Activated T-cell treated with anti-CD3 and anti-CD28 coated beads for 4 hours (primary cell): ENCODE results near the gene ZNF92.
A peak's percentile ranks its signal among the peaks of the same experiment; 100 is the strongest.
"Not testable (repeated sequence)": the region's sequence is repeated elsewhere in the genome, so short reads cannot be mapped to it uniquely, and the experiment has no call there.

Experiments
- DNase-seq: peaks from one replicate; pipeline ENCODE4 v3.0.0-alpha.2; 2020

ZNF92 gene

GRCh38 chr7:65373608-65374351, at the start of gene ZNF92:
ZNF92 (plus strand) TSS chr7:65373855; CDS start chr7:65373998, 143 bp downstream.
- peak; percentile 93 for DNase-seq

GRCh38 chr7:65325793-65326432, 47.7 kb upstream of the ZNF92 start:
- DNase-seq: no peak

GRCh38 chr7:65338346-65338745, 35.3 kb upstream of the ZNF92 start:
- no peak for DNase-seq

GRCh38 chr7:65339257-65339656, 34.4 kb upstream of the ZNF92 start:
- DNase-seq: no peak

GRCh38 chr7:65342723-65343629, 30.7 kb upstream of the ZNF92 start:
- DNase-seq: no peak

GRCh38 chr7:65344541-65344940, 29.1 kb upstream of the ZNF92 start:
- DNase-seq: not testable (repeated sequence)

- DNase-seq: no peak
Observed at GRCh38 chr7:65354263-65354662, 19.4 kb upstream of the ZNF92 start.

- no peak for DNase-seq
Observed at GRCh38 chr7:65369843-65370242, 3.8 kb upstream of the ZNF92 start.

- no peak for DNase-seq
Observed at GRCh38 chr7:65371468-65371867, 2.2 kb upstream of the ZNF92 start.

GRCh38 chr7:65379318-65379717, 5.7 kb downstream of the ZNF92 start:
- no peak for DNase-seq

GRCh38 chr7:65381742-65382141, 8.1 kb downstream of the ZNF92 start:
- DNase-seq: no peak

- DNase-seq: no peak
Observed at GRCh38 chr7:65382452-65382851, 8.8 kb downstream of the ZNF92 start.

- DNase-seq: no peak
Observed at GRCh38 chr7:65387891-65388290, 14.2 kb downstream of the ZNF92 start.

- no peak for DNase-seq
Observed at GRCh38 chr7:65390588-65390987, 16.9 kb downstream of the ZNF92 start.

- DNase-seq: no peak
Observed at GRCh38 chr7:65397730-65398142, 24.1 kb downstream of the ZNF92 start.

GRCh38 chr7:65398671-65399070, 25.0 kb downstream of the ZNF92 start:
- not testable (repeated sequence) for DNase-seq

- DNase-seq: not testable (repeated sequence)
Observed at GRCh38 chr7:65399101-65399500, 25.4 kb downstream of the ZNF92 start.

- no peak for DNase-seq
Observed at GRCh38 chr7:65404020-65404419, 30.4 kb downstream of the ZNF92 start.

GRCh38 chr7:65406706-65407105, 33.1 kb downstream of the ZNF92 start:
- not testable (repeated sequence) for DNase-seq

- no peak for DNase-seq
Observed at GRCh38 chr7:65409363-65409762, 35.7 kb downstream of the ZNF92 start.

GRCh38 chr7:65411249-65411648, 37.6 kb downstream of the ZNF92 start:
- no peak for DNase-seq

- DNase-seq: no peak
Observed at GRCh38 chr7:65422670-65423069, 49.0 kb downstream of the ZNF92 start.

- DNase-seq: not testable (repeated sequence)
Observed at GRCh38 chr7:65423286-65423685, 49.6 kb downstream of the ZNF92 start.
